IPS-18a (cell line): Measurements from ENCODE around the gene SPRR2B.
"Not testable (repeated sequence)": the region's sequence is repeated elsewhere in the genome, so short reads cannot be mapped to it uniquely, and the experiment has no call there.

Experiments used
- H3K27ac ChIP-seq: one replicate; pipeline ENCODE4 v1.5.1; 2013; ENCODE audit warnings: low read length
- H3K27me3 ChIP-seq: one replicate; pipeline ENCODE4 v1.6.1; 2013; ENCODE audit warnings: mild to moderate bottlenecking, low read length; ENCODE audit not compliant: control insufficient read depth, insufficient read depth
- H3K36me3 ChIP-seq: one replicate; pipeline ENCODE4 v1.6.1; 2013; ENCODE audit warnings: low read depth, low read length; ENCODE audit not compliant: control insufficient read depth
- H3K4me1 ChIP-seq: one replicate; pipeline ENCODE4 v1.6.1; 2013; ENCODE audit warnings: low read depth, low read length; ENCODE audit not compliant: control insufficient read depth
- H3K4me3 ChIP-seq: one replicate; pipeline ENCODE4 v1.5.1; 2013; ENCODE audit warnings: low read length
- H3K9ac ChIP-seq: one replicate; pipeline ENCODE4 v1.6.1; 2013; ENCODE audit warnings: mild to moderate bottlenecking, low read length, moderate library complexity
- H3K9me3 ChIP-seq: one replicate; pipeline ENCODE4 v1.6.1; 2013; ENCODE audit warnings: low read depth, low read length; ENCODE audit not compliant: control insufficient read depth

SPRR2B gene

GRCh38 chr1:153071511-153071910 is at the start of gene SPRR2B:
Gene SPRR2B, minus strand, starts transcription at chr1:153071611. Its CDS starts 772 bp downstream, at chr1:153070839.
- Histone ChIP-seq H3K27ac (no peak within 1 kb of the TSS), H3K4me3 (no peak within 1 kb of the TSS), H3K36me3 (no peaks in the 10 kb centered on the region), H3K9me3 (no peaks in the 10 kb centered on the region), H3K27me3 (no peaks in the 10 kb centered on the region), H3K4me1 (no peaks in the 10 kb centered on the region), H3K9ac (no peak within 1 kb of the TSS)

GRCh38 chr1:153120945-153121344 is 49.5 kb upstream of the SPRR2B start:
- Histone ChIP-seq H3K27me3 (no peaks in the 10 kb centered on the region), H3K4me3 (no peak overlapping the region), H3K4me1 (peaks cover 15% of the 10 kb centered on the region), H3K27ac (no peak overlapping the region), H3K9me3 (peaks cover 3% of the 10 kb centered on the region), H3K9ac (no peak overlapping the region), H3K36me3 (no peaks in the 10 kb centered on the region)

- Histone ChIP-seq H3K27ac (no peak overlapping the region), H3K4me3 (no peak overlapping the region), H3K9ac (no peak overlapping the region), H3K27me3 (no peaks in the 10 kb centered on the region), H3K9me3 (no peaks in the 10 kb centered on the region), H3K4me1 (peaks cover 10% of the 10 kb centered on the region), H3K36me3 (no peaks in the 10 kb centered on the region)
Measured at GRCh38 chr1:153119491-153119971, 48.1 kb upstream of the SPRR2B start.

GRCh38 chr1:153115264-153115663 is 43.9 kb upstream of the SPRR2B start:
- not testable (repeated sequence) for H3K4me3 ChIP-seq, H3K9me3 ChIP-seq, H3K9ac ChIP-seq, H3K36me3 ChIP-seq, H3K27ac ChIP-seq, H3K27me3 ChIP-seq, H3K4me1 ChIP-seq

GRCh38 chr1:153113416-153113815 is 42.0 kb upstream of the SPRR2B start, which contains the start of gene SPRR2F:
Gene SPRR2F, minus strand, starts transcription at chr1:153113516. Its CDS starts 783 bp downstream, at chr1:153112733.
- H3K27ac ChIP-seq = no peak within 1 kb of the TSS
- no peaks in the 10 kb centered on the region for H3K27me3 ChIP-seq
- no peaks in the 10 kb centered on the region for H3K36me3 ChIP-seq
- no peaks in the 10 kb centered on the region for H3K4me1 ChIP-seq
- no peaks in the 10 kb centered on the region for H3K9me3 ChIP-seq
- no peak within 1 kb of the TSS for H3K4me3 ChIP-seq
- H3K9ac ChIP-seq = no peak within 1 kb of the TSS

GRCh38 chr1:153112454-153112853 is 41.0 kb upstream of the SPRR2B start:
- H3K27ac ChIP-seq, H3K9me3 ChIP-seq, H3K36me3 ChIP-seq, H3K27me3 ChIP-seq, H3K9ac ChIP-seq, H3K4me1 ChIP-seq, H3K4me3 ChIP-seq: not testable (repeated sequence)

- Histone ChIP-seq H3K4me1 (no peaks in the 10 kb centered on the region), H3K9me3 (no peaks in the 10 kb centered on the region), H3K36me3 (no peaks in the 10 kb centered on the region), H3K9ac (no peak overlapping the region), H3K27me3 (no peaks in the 10 kb centered on the region), H3K27ac (no peak overlapping the region), H3K4me3 (no peak overlapping the region)
Measured at GRCh38 chr1:153100245-153100644, 28.8 kb upstream of the SPRR2B start.

- no peak overlapping the region for H3K27ac ChIP-seq
- H3K4me1 ChIP-seq = no peaks in the 10 kb centered on the region
- H3K27me3 ChIP-seq = no peaks in the 10 kb centered on the region
- no peaks in the 10 kb centered on the region for H3K36me3 ChIP-seq
- no peak overlapping the region for H3K4me3 ChIP-seq
- no peaks in the 10 kb centered on the region for H3K9me3 ChIP-seq
- no peak overlapping the region for H3K9ac ChIP-seq
Measured at GRCh38 chr1:153099461-153100045, 28.1 kb upstream of the SPRR2B start.

- Histone ChIP-seq H3K27ac (no peak overlapping the region), H3K27me3 (no peaks in the 10 kb centered on the region), H3K9me3 (no peaks in the 10 kb centered on the region), H3K4me1 (no peaks in the 10 kb centered on the region), H3K9ac (no peak overlapping the region), H3K4me3 (no peak overlapping the region), H3K36me3 (no peaks in the 10 kb centered on the region)
Measured at GRCh38 chr1:153095764-153096163, 24.4 kb upstream of the SPRR2B start.

GRCh38 chr1:153094426-153094825 is 23.0 kb upstream of the SPRR2B start, which contains the start of gene SPRR2E:
Gene SPRR2E, minus strand, starts transcription at chr1:153094526. Its CDS starts 775 bp downstream, at chr1:153093751.
- Histone ChIP-seq H3K27me3 (no peaks in the 10 kb centered on the region), H3K27ac (no peak within 1 kb of the TSS), H3K9ac (no peak within 1 kb of the TSS), H3K4me1 (no peaks in the 10 kb centered on the region), H3K9me3 (no peaks in the 10 kb centered on the region), H3K36me3 (no peaks in the 10 kb centered on the region), H3K4me3 (no peak within 1 kb of the TSS)

- no peaks in the 10 kb centered on the region for H3K27me3 ChIP-seq
- no peak overlapping the region for H3K9ac ChIP-seq
- no peak overlapping the region for H3K27ac ChIP-seq
- H3K4me3 ChIP-seq = no peak overlapping the region
- no peaks in the 10 kb centered on the region for H3K36me3 ChIP-seq
- H3K4me1 ChIP-seq = no peaks in the 10 kb centered on the region
- no peaks in the 10 kb centered on the region for H3K9me3 ChIP-seq
Measured at GRCh38 chr1:153087652-153088051, 16.2 kb upstream of the SPRR2B start.

- Histone ChIP-seq H3K9ac (no peak overlapping the region), H3K36me3 (no peaks in the 10 kb centered on the region), H3K4me3 (no peak overlapping the region), H3K9me3 (no peaks in the 10 kb centered on the region), H3K27ac (no peak overlapping the region), H3K27me3 (no peaks in the 10 kb centered on the region), H3K4me1 (no peaks in the 10 kb centered on the region)
Measured at GRCh38 chr1:153081736-153082135, 10.3 kb upstream of the SPRR2B start.
